Measurements from ENCODE around the gene CD300H.

Gene CD300H

DNA sequence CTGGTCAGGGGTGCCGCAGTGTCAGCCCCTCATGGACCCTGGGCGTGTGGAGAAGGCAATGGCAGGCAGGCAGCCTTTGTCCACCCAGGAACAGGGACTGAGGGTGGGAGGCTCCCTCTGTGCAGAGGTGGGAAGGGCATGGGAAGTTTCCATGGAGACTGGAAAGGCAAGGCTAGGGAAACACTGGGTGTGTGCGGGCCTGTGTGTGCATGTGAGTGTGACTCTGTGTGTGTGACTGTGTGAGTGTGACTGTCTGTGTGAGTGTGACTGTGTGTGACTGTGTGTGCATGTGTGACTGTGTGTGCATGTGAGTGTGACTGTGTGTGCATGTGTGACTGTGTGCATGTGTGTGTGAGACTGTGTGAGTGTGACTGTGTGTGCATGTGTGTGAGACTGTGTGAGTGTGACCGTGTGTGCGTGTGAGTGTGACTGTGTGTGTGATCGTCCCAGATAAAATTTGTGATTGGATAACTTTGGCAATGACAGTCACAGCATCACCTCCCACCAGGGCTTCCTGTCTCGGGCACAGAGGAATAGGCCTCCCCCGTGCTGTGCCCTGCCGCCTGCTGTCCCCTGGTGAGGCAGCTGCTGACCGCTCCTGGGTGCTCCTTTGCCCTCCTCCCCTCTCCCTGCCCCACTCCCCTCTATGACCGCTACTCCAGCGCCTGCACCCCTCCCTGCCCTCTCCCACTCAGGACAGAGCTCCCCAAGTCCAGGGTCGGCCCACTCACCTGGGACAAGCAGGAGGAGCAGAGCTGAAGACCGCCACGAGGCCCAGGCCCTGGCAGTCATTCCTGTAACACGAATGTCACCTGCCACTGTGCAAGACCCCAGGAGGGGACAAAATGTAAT lies 22.1 kb downstream of the CD300H start:
- no peak for DNase-seq
- Histone ChIP-seq H3K27me3 (ENCODE audit: control insufficient read depth in 1 of 2, insufficient read depth in 1 of 2, low read length in 2 of 2) (peaks cover 15 to 52% of the 10 kb centered on the region in 2 experiments), H2AK5ac (ENCODE audit: low read length, severe bottlenecking) (no peak overlapping the region), H2BK12ac (ENCODE audit: low read length in 2 of 2) (no peak overlapping the region), H3K27ac (ENCODE audit: low read length, poor library complexity, severe bottlenecking) (no peak overlapping the region), H2AFZ (ENCODE audit: low read depth, low read length) (no peak overlapping the region), H4K8ac (ENCODE audit: low read length) (no peak overlapping the region), H3K79me1 (replicated peaks; ENCODE audit: low read length, poor library complexity, severe bottlenecking) (no peaks in the 10 kb centered on the region), H4K91ac (ENCODE audit: low read length) (no peak overlapping the region), H3K23ac (ENCODE audit: low read length in 2 of 2) (no peak overlapping the region), H3K36me3 (ENCODE audit: control insufficient read depth in 1 of 2, insufficient read depth in 2 of 2, low read depth in 1 of 2, low read length in 2 of 2) (no peaks in the 10 kb centered on the region), H3K9ac (ENCODE audit: low read length) (no peak overlapping the region), H3K4me3 (ENCODE audit: insufficient read depth in 1 of 2, low read depth in 1 of 2, low read length in 2 of 2) (peak overlapping the region in 1 of 2 experiments; percentile 14), H2BK5ac (ENCODE audit: low read depth, low read length, poor library complexity, severe bottlenecking) (no peak overlapping the region), H3K9me3 (ENCODE audit: control insufficient read depth, low read length) (no peaks in the 10 kb centered on the region), H3K18ac (ENCODE audit: low read depth in 1 of 2, low read length in 2 of 2) (no peak overlapping the region), H2BK15ac (ENCODE audit: low read depth, poor library complexity, severe bottlenecking) (no peak overlapping the region), H3K14ac (ENCODE audit: low read length in 2 of 2) (peak overlapping the region in 1 of 2 experiments; percentile 44), H3K4ac (ENCODE audit: low read depth in 1 of 2, low read length in 2 of 2) (no peak overlapping the region), H3K4me1 (ENCODE audit: control insufficient read depth, insufficient read depth, low read depth, low read length) (peaks cover 2% of the 10 kb centered on the region), H3K4me2 (ENCODE audit: low read length, poor library complexity, severe bottlenecking) (no peak overlapping the region), H2BK120ac (ENCODE audit: low read depth, low read length) (no peak overlapping the region)
- WGBS = 89% methylated on average over 16 of the region's 16 CpGs

DNA sequence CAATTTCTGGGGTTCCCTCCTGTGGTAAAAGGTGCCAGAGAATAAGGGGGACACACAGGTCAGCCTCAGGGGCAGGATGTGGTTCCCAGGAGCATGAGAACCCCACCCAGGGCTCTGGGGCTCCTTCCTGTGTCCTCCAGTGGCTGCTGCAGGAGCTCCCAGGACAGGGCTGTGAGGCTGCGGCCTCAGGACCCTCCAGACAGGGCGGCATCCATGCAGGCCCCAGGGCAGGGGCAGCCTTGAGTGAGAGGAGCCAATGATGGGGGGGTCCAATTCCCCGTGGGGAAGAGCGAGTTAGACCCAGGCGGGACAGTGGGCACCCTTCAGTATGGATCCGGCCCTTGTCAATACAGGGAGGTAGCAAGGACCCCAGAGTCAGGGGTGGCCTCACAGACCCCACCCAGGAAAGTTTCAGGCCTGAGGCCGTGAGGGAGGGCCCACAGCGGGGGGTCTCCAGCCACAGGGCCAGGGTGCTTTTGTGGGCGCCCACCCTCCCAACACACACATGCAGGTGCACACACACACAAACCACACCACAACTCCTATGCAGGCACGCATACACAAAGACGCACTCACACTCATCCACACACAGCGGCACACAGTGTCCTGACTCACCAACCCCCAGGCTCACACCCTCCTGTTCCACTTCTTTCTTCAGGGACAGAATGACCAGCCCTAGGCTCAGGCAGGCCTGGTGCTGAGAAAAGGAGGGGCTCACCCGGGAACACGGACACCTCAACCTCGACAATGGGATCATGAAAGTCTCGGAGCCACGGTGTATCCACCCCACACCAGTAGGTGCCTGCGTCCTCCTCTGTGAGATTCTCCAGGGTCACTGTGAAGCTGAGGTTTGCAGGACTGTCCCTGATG lies 23.2 kb downstream of the CD300H start:
- Histone ChIP-seq H3K36me3 (ENCODE audit: control insufficient read depth in 1 of 2, insufficient read depth in 2 of 2, low read depth in 1 of 2, low read length in 2 of 2) (no peaks in the 10 kb centered on the region), H3K9ac (ENCODE audit: low read length) (no peak overlapping the region), H3K4me2 (ENCODE audit: low read length, poor library complexity, severe bottlenecking) (no peak overlapping the region), H3K9me3 (ENCODE audit: control insufficient read depth, low read length) (no peaks in the 10 kb centered on the region), H3K27me3 (ENCODE audit: control insufficient read depth in 1 of 2, insufficient read depth in 1 of 2, low read length in 2 of 2) (peaks cover 8 to 54% of the 10 kb centered on the region in 2 experiments), H3K18ac (ENCODE audit: low read depth in 1 of 2, low read length in 2 of 2) (no peak overlapping the region), H2BK12ac (ENCODE audit: low read length in 2 of 2) (no peak overlapping the region), H3K4me1 (ENCODE audit: control insufficient read depth, insufficient read depth, low read depth, low read length) (peaks cover 2% of the 10 kb centered on the region), H3K4ac (ENCODE audit: low read depth in 1 of 2, low read length in 2 of 2) (no peak overlapping the region), H3K14ac (ENCODE audit: low read length in 2 of 2) (no peak overlapping the region), H3K27ac (ENCODE audit: low read length, poor library complexity, severe bottlenecking) (no peak overlapping the region), H2AK5ac (ENCODE audit: low read length, severe bottlenecking) (no peak overlapping the region), H4K8ac (ENCODE audit: low read length) (no peak overlapping the region), H2BK120ac (ENCODE audit: low read depth, low read length) (no peak overlapping the region), H3K23ac (ENCODE audit: low read length in 2 of 2) (no peak overlapping the region), H4K91ac (ENCODE audit: low read length) (no peak overlapping the region), H2AFZ (ENCODE audit: low read depth, low read length) (no peak overlapping the region), H2BK5ac (ENCODE audit: low read depth, low read length, poor library complexity, severe bottlenecking) (no peak overlapping the region), H2BK15ac (ENCODE audit: low read depth, poor library complexity, severe bottlenecking) (no peak overlapping the region), H3K79me1 (replicated peaks; ENCODE audit: low read length, poor library complexity, severe bottlenecking) (no peaks in the 10 kb centered on the region), H3K4me3 (ENCODE audit: insufficient read depth in 1 of 2, low read depth in 1 of 2, low read length in 2 of 2) (no peak overlapping the region)
- DNase-seq = no peak
- 88% methylated on average over 18 of the region's 18 CpGs for WGBS

DNA sequence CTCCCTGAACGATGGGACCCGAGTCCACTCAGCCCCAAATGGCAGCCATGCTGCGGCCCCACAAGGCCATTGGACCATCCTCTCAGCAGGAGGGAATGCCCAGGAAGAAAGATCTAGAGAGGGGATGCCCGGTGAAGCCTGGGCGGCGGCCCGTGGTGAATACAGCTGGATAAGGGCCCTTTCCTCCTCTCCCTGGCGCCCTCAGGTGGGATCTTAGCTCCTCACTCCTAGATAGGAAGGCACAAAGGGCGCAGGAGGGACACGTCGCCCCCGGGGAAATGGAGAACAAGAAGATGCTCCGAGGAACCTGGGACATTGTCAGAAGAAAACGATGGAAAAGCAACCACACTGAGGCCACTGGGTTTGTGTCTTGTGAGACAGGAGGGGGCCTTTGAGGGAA lies 23.9 kb downstream of the CD300H start:
- H4K91ac ChIP-seq (ENCODE audit: low read length) = no peak overlapping the region
- peaks cover 2% of the 10 kb centered on the region for H3K4me1 ChIP-seq (ENCODE audit: control insufficient read depth, insufficient read depth, low read depth, low read length)
- no peak for DNase-seq
- no peak overlapping the region for H3K18ac ChIP-seq (ENCODE audit: low read depth in 1 of 2, low read length in 2 of 2)
- H3K79me1 ChIP-seq (replicated peaks; ENCODE audit: low read length, poor library complexity, severe bottlenecking) = no peaks in the 10 kb centered on the region
- no peak overlapping the region for H2BK120ac ChIP-seq (ENCODE audit: low read depth, low read length)
- no peak overlapping the region for H3K9ac ChIP-seq (ENCODE audit: low read length)
- H2BK5ac ChIP-seq (ENCODE audit: low read depth, low read length, poor library complexity, severe bottlenecking) = no peak overlapping the region
- no peaks in the 10 kb centered on the region for H3K9me3 ChIP-seq (ENCODE audit: control insufficient read depth, low read length)
- H2BK15ac ChIP-seq (ENCODE audit: low read depth, poor library complexity, severe bottlenecking) = no peak overlapping the region
- H2AFZ ChIP-seq (ENCODE audit: low read depth, low read length) = no peak overlapping the region
- H3K27me3 ChIP-seq (ENCODE audit: control insufficient read depth in 1 of 2, insufficient read depth in 1 of 2, low read length in 2 of 2) = peaks cover 5 to 53% of the 10 kb centered on the region in 2 experiments
- H3K4me2 ChIP-seq (ENCODE audit: low read length, poor library complexity, severe bottlenecking) = no peak overlapping the region
- H2AK5ac ChIP-seq (ENCODE audit: low read length, severe bottlenecking) = no peak overlapping the region
- no peak overlapping the region for H3K4ac ChIP-seq (ENCODE audit: low read depth in 1 of 2, low read length in 2 of 2)
- H3K4me3 ChIP-seq (ENCODE audit: insufficient read depth in 1 of 2, low read depth in 1 of 2, low read length in 2 of 2) = no peak overlapping the region
- no peak overlapping the region for H3K27ac ChIP-seq (ENCODE audit: low read length, poor library complexity, severe bottlenecking)
- H3K14ac ChIP-seq (ENCODE audit: low read length in 2 of 2) = no peak overlapping the region
- no peak overlapping the region for H2BK12ac ChIP-seq (ENCODE audit: low read length in 2 of 2)
- H4K8ac ChIP-seq (ENCODE audit: low read length) = no peak overlapping the region
- no peaks in the 10 kb centered on the region for H3K36me3 ChIP-seq (ENCODE audit: control insufficient read depth in 1 of 2, insufficient read depth in 2 of 2, low read depth in 1 of 2, low read length in 2 of 2)
- WGBS = 72% methylated on average over 14 of the region's 14 CpGs
- no peak overlapping the region for H3K23ac ChIP-seq (ENCODE audit: low read length in 2 of 2)
